GM23338 (cell line): ENCODE measurements around the gene SEMA5A. TPM values are rescaled to one million over a fixed set of nuclear protein-coding genes. Genes with fewer than 3 reads are reported as not detected.

Experiments used
- ATAC-seq: fragments of 200-7000 bp; cut with Tn5 transposase; 3 replicates; pipeline ENCODE4 v1.9.1; 2020
- DNase-seq: peaks from one replicate; pipeline ENCODE4 v3.0.0-alpha.2; 2015; ENCODE audit warnings: low spot score
- H2AFZ ChIP-seq: fragments of 200-600 bp; sonication (generic); 2 replicates; pipeline ENCODE4 v1.8.0; 2016; ENCODE audit warnings: antibody characterized with exemption, mild to moderate bottlenecking, moderate library complexity
- H3F3A ChIP-seq: fragments of 200-600 bp; sonication (generic); replicated peaks from 2 replicates; pipeline ENCODE4 v1.8.0; 2017; ENCODE audit warnings: antibody characterized with exemption, mixed run types, low read depth
- H3K27ac ChIP-seq: fragments of 200-600 bp; sonication (generic); 2 replicates; pipeline ENCODE4 v1.6.1; 2016; ENCODE audit warnings: low read depth
- H3K27me3 ChIP-seq: fragments of 200-600 bp; sonication (generic); 2 replicates; pipeline ENCODE4 v1.8.0; 2016; ENCODE audit warnings: mild to moderate bottlenecking, mixed run types, moderate library complexity; ENCODE audit not compliant: insufficient read depth
- H3K36me3 ChIP-seq: fragments of 200-600 bp; sonication (generic); 2 replicates; pipeline ENCODE4 v1.8.0; 2016; ENCODE audit warnings: mild to moderate bottlenecking; ENCODE audit not compliant: insufficient read depth
- H3K4me1 ChIP-seq: fragments of 200-600 bp; sonication (generic); 2 replicates; pipeline ENCODE4 v1.8.0; 2016; ENCODE audit warnings: mild to moderate bottlenecking, moderate library complexity; ENCODE audit not compliant: insufficient read depth
- H3K4me2 ChIP-seq: fragments of 200-600 bp; sonication (generic); 2 replicates; pipeline ENCODE4 v1.7.1; 2017; ENCODE audit warnings: mixed run types
- H3K4me3 ChIP-seq: fragments of 200-600 bp; sonication (generic); 2 replicates; pipeline ENCODE4 v1.6.1; 2016; ENCODE audit warnings: mixed run types
- H3K79me2 ChIP-seq: fragments of 200-600 bp; sonication (generic); replicated peaks from 2 replicates; pipeline ENCODE4 v1.8.0; 2017; ENCODE audit warnings: mild to moderate bottlenecking; ENCODE audit not compliant: insufficient read depth
- H3K9me2 ChIP-seq: fragments of 200-600 bp; sonication (generic); 2 replicates; pipeline ENCODE4 v1.8.0; 2017; ENCODE audit not compliant: insufficient read depth
- H4K20me1 ChIP-seq: fragments of 200-600 bp; sonication (generic); replicated peaks from 2 replicates; pipeline ENCODE4 v1.8.0; 2017; ENCODE audit warnings: mild to moderate bottlenecking; ENCODE audit not compliant: insufficient read depth
- H3K27ac Mint-ChIP-seq: 2 replicates; pipeline ENCODE4 v1.8.0; 2020; ENCODE audit warnings: inconsistent platforms, mild to moderate bottlenecking, moderate library complexity, mixed read lengths
- H3K27me3 Mint-ChIP-seq: 3 replicates; pipeline ENCODE4 v1.8.0; 2022; ENCODE audit warnings: low read depth, mild to moderate bottlenecking, moderate library complexity, mixed read lengths, inconsistent platforms; ENCODE audit not compliant: insufficient read depth, poor library complexity
- H3K36me3 Mint-ChIP-seq: 3 replicates; pipeline ENCODE4 v1.8.0; 2021; ENCODE audit warnings: low read depth, mild to moderate bottlenecking, inconsistent platforms, moderate library complexity, mixed read lengths
- H3K4me1 Mint-ChIP-seq: 3 replicates; pipeline ENCODE4 v1.8.0; 2020; ENCODE audit warnings: mild to moderate bottlenecking, inconsistent platforms, mixed read lengths
- H3K4me3 Mint-ChIP-seq: 3 replicates; pipeline ENCODE4 v1.8.0; 2021; ENCODE audit warnings: moderate library complexity, mild to moderate bottlenecking, inconsistent platforms, mixed read lengths
- H3K9me3 Mint-ChIP-seq: 3 replicates; pipeline ENCODE4 v1.8.0; 2020; ENCODE audit warnings: moderate library complexity, mild to moderate bottlenecking, inconsistent platforms, mixed read lengths
- CREB1 ChIP-seq: fragments of 250-450 bp; sonication (Bioruptor Pico); IDR thresholded peaks from 2 replicates; pipeline ENCODE4 v1.5.0; 2020; ENCODE audit warnings: low read depth, mild to moderate bottlenecking, moderate library complexity
- EZH2 ChIP-seq: fragments of 200-600 bp; sonication (generic); IDR thresholded peaks from one replicate; pipeline ENCODE4 v1.8.0; 2017; ENCODE audit warnings: antibody characterized with exemption, mild to moderate bottlenecking, low read depth; ENCODE audit not compliant: unreplicated experiment
- EZH2phosphoT487 ChIP-seq: fragments of 200-600 bp; sonication (generic); IDR thresholded peaks from one replicate; pipeline ENCODE4 v1.8.1; 2018; ENCODE audit warnings: antibody characterized with exemption; ENCODE audit not compliant: unreplicated experiment
- JUNB ChIP-seq: IDR thresholded peaks from one replicate; pipeline ENCODE4 v1.6.1; 2016; ENCODE audit warnings: antibody characterized with exemption; ENCODE audit not compliant: unreplicated experiment
- POLR2AphosphoS5 ChIP-seq: IDR thresholded peaks from 2 replicates; pipeline ENCODE4 v1.6.1; 2016; ENCODE audit warnings: antibody characterized with exemption, low read depth
- ZNF114 ChIP-seq: fragments of 250-450 bp; sonication (Bioruptor Pico); IDR thresholded peaks from 2 replicates; pipeline ENCODE4 v1.5.0; 2020; ENCODE audit warnings: mild to moderate bottlenecking, moderate library complexity
- ZNF331 ChIP-seq: fragments of 250-450 bp; sonication (Bioruptor Pico); IDR thresholded peaks from 2 replicates; pipeline ENCODE4 v1.5.0; 2020; ENCODE audit warnings: low read depth, mild to moderate bottlenecking, moderate library complexity
- polyA plus RNA-seq: library from polyadenylated mRNA; unstranded; fragments of >200 nt; fragmentation: Nextera tagmentation; extraction: Ambion mirVana; gene quantifications from 2 replicates; pipeline ENCODE4 v1.2.1, GENCODE V29; 2016
- total RNA-seq: library from RNA; depleted of rRNA; stranded (reverse); fragments of >200 nt; shearing (Covaris generic); gene quantifications from 2 replicates; pipeline ENCODE4 v1.2.3, GENCODE V29; 2014
- TF ChIP-seq, protein P1 (sequence below): fragments of 250-450 bp; sonication (Bioruptor Pico); IDR thresholded peaks from 2 replicates; pipeline ENCODE4 v1.5.0; 2020; ENCODE audit warnings: mild to moderate bottlenecking, moderate library complexity
- TF ChIP-seq, protein P2 (sequence below): IDR thresholded peaks from one replicate; pipeline ENCODE4 v1.6.1; 2018; ENCODE audit warnings: antibody characterized with exemption; ENCODE audit not compliant: unreplicated experiment

SEMA5A gene
- total and polyA plus RNA-seq, 2 experiments from 2014 or later: 2.1 to 8.1 TPM

DNA sequence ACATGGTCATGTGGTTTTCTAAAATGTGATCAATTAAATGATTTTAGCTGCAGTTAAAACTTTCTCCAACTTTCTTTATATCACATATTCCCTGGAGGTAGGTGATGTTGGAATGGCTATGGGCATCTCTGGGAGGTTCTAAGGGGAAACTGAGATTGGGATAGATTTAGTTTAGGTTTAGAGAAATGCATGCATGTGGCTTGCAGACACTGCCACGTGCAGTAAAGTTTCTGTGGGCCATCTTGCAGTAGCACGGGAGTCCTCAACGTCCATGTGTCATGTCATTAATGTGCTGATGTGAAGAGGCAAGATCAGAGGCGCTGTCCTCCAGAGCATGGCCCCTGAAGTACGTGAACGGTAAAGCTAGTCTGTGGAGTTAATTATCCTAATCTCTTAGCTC, 532.7 kb downstream of the SEMA5A start:
- H3K27me3 ChIP-seq: no peaks in the 10 kb centered on the region
- Mint-ChIP-seq H3K4me3 (no peak overlapping the region), H3K27ac (no peak overlapping the region), H3K4me1 (peaks cover 8% of the 10 kb centered on the region), H3K9me3 (peaks cover 16% of the 10 kb centered on the region), H3K27me3 (no peaks in the 10 kb centered on the region), H3K36me3 (peaks cover 8% of the 10 kb centered on the region)
- no peak for TF ChIP-seq EZH2
- TF ChIP-seq JUNB: no peak
- TF ChIP-seq, protein P1, sequence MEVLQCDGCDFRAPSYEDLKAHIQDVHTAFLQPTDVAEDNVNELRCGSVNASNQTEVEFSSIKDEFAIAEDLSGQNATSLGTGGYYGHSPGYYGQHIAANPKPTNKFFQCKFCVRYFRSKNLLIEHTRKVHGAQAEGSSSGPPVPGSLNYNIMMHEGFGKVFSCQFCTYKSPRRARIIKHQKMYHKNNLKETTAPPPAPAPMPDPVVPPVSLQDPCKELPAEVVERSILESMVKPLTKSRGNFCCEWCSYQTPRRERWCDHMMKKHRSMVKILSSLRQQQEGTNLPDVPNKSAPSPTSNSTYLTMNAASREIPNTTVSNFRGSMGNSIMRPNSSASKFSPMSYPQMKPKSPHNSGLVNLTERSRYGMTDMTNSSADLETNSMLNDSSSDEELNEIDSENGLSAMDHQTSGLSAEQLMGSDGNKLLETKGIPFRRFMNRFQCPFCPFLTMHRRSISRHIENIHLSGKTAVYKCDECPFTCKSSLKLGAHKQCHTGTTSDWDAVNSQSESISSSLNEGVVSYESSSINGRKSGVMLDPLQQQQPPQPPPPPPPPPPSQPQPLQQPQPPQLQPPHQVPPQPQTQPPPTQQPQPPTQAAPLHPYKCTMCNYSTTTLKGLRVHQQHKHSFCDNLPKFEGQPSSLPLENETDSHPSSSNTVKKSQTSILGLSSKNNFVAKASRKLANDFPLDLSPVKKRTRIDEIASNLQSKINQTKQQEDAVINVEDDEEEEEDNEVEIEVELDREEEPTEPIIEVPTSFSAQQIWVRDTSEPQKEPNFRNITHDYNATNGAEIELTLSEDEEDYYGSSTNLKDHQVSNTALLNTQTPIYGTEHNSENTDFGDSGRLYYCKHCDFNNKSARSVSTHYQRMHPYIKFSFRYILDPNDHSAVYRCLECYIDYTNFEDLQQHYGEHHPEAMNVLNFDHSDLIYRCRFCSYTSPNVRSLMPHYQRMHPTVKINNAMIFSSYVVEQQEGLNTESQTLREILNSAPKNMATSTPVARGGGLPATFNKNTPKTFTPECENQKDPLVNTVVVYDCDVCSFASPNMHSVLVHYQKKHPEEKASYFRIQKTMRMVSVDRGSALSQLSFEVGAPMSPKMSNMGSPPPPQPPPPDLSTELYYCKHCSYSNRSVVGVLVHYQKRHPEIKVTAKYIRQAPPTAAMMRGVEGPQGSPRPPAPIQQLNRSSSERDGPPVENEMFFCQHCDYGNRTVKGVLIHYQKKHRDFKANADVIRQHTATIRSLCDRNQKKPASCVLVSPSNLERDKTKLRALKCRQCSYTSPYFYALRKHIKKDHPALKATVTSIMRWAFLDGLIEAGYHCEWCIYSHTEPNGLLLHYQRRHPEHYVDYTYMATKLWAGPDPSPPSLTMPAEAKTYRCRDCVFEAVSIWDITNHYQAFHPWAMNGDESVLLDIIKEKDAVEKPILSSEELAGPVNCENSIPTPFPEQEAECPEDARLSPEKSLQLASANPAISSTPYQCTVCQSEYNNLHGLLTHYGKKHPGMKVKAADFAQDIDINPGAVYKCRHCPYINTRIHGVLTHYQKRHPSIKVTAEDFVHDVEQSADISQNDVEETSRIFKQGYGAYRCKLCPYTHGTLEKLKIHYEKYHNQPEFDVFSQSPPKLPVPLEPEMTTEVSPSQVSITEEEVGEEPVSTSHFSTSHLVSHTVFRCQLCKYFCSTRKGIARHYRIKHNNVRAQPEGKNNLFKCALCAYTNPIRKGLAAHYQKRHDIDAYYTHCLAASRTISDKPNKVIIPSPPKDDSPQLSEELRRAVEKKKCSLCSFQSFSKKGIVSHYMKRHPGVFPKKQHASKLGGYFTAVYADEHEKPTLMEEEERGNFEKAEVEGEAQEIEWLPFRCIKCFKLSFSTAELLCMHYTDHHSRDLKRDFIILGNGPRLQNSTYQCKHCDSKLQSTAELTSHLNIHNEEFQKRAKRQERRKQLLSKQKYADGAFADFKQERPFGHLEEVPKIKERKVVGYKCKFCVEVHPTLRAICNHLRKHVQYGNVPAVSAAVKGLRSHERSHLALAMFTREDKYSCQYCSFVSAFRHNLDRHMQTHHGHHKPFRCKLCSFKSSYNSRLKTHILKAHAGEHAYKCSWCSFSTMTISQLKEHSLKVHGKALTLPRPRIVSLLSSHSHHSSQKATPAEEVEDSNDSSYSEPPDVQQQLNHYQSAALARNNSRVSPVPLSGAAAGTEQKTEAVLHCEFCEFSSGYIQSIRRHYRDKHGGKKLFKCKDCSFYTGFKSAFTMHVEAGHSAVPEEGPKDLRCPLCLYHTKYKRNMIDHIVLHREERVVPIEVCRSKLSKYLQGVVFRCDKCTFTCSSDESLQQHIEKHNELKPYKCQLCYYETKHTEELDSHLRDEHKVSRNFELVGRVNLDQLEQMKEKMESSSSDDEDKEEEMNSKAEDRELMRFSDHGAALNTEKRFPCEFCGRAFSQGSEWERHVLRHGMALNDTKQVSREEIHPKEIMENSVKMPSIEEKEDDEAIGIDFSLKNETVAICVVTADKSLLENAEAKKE (CRISPR knock-in tag): no peak
- no peak overlapping the region for H3K4me3 ChIP-seq
- H3K79me2 ChIP-seq: no peaks in the 10 kb centered on the region
- H3K4me1 ChIP-seq: no peaks in the 10 kb centered on the region
- H2AFZ ChIP-seq: no peak overlapping the region
- no peak for ATAC-seq
- H3K36me3 ChIP-seq: no peaks in the 10 kb centered on the region
- H3K27ac ChIP-seq: no peak overlapping the region
- no peaks in the 10 kb centered on the region for H4K20me1 ChIP-seq
- no peak for DNase-seq
- no peaks in the 10 kb centered on the region for H3F3A ChIP-seq
- H3K9me2 ChIP-seq: no peaks in the 10 kb centered on the region
- H3K4me2 ChIP-seq: no peak overlapping the region

DNA sequence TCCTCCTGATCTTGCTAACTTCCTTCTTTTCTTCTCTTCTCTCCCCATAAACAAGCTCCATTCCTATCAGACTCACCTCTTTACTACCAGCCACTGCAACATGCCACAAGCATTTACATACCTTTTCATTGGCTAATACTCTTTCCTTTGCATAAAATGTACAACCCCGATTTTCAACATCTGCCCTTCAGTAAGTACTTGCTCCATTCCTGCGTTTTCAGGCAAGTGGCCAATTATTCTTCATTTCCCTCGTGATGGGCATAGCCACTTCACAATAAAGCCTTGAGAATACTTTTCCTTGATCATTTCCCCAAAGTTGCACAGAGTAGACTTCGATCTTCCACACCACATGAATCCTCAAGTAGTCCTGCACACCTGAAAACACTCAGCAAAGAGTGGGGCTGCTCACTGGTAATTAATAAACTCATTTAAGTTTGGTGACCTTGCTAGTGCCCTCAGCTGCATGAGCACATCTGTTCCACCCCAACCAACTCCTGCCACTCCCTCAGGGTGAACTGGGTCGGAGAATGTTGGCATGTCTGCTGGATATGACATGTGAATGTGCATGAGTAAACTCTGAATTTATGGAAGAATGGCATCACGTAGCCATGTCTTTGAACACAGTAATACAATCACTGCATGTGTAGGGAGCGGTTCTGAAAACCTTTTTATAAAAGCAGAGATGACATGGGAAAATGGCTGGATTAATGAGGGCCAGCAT, 535.8 kb downstream of the SEMA5A start:
- H3K27ac Mint-ChIP-seq: no peak overlapping the region
- no peak for DNase-seq
- H3K9me3 Mint-ChIP-seq: peaks cover 23% of the 10 kb centered on the region
- ATAC-seq: no peak
- no peak overlapping the region for H3K4me3 ChIP-seq
- H2AFZ ChIP-seq: no peak overlapping the region
- H3K27ac ChIP-seq: no peak overlapping the region
- H3K27me3 Mint-ChIP-seq: no peaks in the 10 kb centered on the region
- H3K4me3 Mint-ChIP-seq: no peak overlapping the region
- H3K27me3 ChIP-seq: no peaks in the 10 kb centered on the region
- H3K36me3 Mint-ChIP-seq: peaks cover 8% of the 10 kb centered on the region
- no peaks in the 10 kb centered on the region for H4K20me1 ChIP-seq
- H3K79me2 ChIP-seq: no peaks in the 10 kb centered on the region
- H3F3A ChIP-seq: no peaks in the 10 kb centered on the region
- peaks cover 8% of the 10 kb centered on the region for H3K4me1 Mint-ChIP-seq
- no peaks in the 10 kb centered on the region for H3K4me1 ChIP-seq
- no peaks in the 10 kb centered on the region for H3K36me3 ChIP-seq
- H3K4me2 ChIP-seq: no peak overlapping the region
- no peaks in the 10 kb centered on the region for H3K9me2 ChIP-seq
- TF ChIP-seq EZH2phosphoT487 (no peak), CREB1 (CRISPR knock-in tag) (no peak), ZNF331 (CRISPR knock-in tag) (no peak), POLR2AphosphoS5 (no peak), ZNF114 (CRISPR knock-in tag) (no peak), EZH2 (no peak)
- TF ChIP-seq, protein P2, sequence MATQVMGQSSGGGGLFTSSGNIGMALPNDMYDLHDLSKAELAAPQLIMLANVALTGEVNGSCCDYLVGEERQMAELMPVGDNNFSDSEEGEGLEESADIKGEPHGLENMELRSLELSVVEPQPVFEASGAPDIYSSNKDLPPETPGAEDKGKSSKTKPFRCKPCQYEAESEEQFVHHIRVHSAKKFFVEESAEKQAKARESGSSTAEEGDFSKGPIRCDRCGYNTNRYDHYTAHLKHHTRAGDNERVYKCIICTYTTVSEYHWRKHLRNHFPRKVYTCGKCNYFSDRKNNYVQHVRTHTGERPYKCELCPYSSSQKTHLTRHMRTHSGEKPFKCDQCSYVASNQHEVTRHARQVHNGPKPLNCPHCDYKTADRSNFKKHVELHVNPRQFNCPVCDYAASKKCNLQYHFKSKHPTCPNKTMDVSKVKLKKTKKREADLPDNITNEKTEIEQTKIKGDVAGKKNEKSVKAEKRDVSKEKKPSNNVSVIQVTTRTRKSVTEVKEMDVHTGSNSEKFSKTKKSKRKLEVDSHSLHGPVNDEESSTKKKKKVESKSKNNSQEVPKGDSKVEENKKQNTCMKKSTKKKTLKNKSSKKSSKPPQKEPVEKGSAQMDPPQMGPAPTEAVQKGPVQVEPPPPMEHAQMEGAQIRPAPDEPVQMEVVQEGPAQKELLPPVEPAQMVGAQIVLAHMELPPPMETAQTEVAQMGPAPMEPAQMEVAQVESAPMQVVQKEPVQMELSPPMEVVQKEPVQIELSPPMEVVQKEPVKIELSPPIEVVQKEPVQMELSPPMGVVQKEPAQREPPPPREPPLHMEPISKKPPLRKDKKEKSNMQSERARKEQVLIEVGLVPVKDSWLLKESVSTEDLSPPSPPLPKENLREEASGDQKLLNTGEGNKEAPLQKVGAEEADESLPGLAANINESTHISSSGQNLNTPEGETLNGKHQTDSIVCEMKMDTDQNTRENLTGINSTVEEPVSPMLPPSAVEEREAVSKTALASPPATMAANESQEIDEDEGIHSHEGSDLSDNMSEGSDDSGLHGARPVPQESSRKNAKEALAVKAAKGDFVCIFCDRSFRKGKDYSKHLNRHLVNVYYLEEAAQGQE: no peak
